ENCODE data around the gene RRP15. TPM values are rescaled to one million over a fixed set of nuclear protein-coding genes. Genes with fewer than 3 reads are reported as not detected.
A peak's percentile ranks its signal among the peaks of the same experiment; 100 is the strongest.

The RRP15 gene
- total and polyA plus RNA-seq, 9 of the 15 experiments (the other 6 are each of a cell fraction or from before 2014, with no cell fraction given): 9.5 to 58.1 (median 29.3) TPM

GRCh38 chr1:218304281-218305039 is 19.4 kb downstream of the RRP15 start (continued):
- TF ChIP-seq RERE (CRISPR knock-in tag; IDR thresholded peaks at IDR 0.05; ENCODE audit: borderline replicate concordance) (no peak), ZBTB1 (CRISPR knock-in tag; IDR thresholded peaks at IDR 0.05; ENCODE audit: borderline replicate concordance, low read depth) (no peak), ATF1 (CRISPR knock-in tag; IDR thresholded peaks at IDR 0.05) (no peak), ATF1 (tag; IDR thresholded peaks at IDR 0.05) (peak; percentile 71), CCNT2 (IDR thresholded peaks at IDR 0.05; ENCODE audit: borderline replicate concordance, extremely low read depth, insufficient read length, low read depth, low read length) (peak; percentile 34), HCFC1 (IDR thresholded peaks at IDR 0.05; ENCODE audit: low read depth, low read length) (no peak), POLR2A (conservative IDR thresholded peaks at IDR 0.05) (no peak), MTF1 (CRISPR knock-in tag; IDR thresholded peaks at IDR 0.05; ENCODE audit: borderline replicate concordance) (no peak), ZNF609 (CRISPR knock-in tag; IDR thresholded peaks at IDR 0.05; ENCODE audit: borderline replicate concordance) (no peak), CEBPZ (IDR thresholded peaks at IDR 0.05; ENCODE audit: borderline replicate concordance, low read depth, low read length) (no peak), ZNF444 (CRISPR knock-in tag; IDR thresholded peaks at IDR 0.05) (0 out of 2 replicates have a peak, but pooled peaks have one; percentile 26), HIVEP1 (CRISPR knock-in tag; IDR thresholded peaks at IDR 0.05) (no peak), E2F3 (CRISPR knock-in tag; IDR thresholded peaks at IDR 0.05) (no peak)

Measured in K562 (cell line).